Progenitor cell of endocrine pancreas (in vitro differentiated cells): ENCODE measurements around the gene EARS2. TPM values are rescaled to one million over a fixed set of nuclear protein-coding genes. Genes with fewer than 3 reads are reported as not detected.

Experiments
- DNase-seq: peaks from one replicate; pipeline ENCODE4 v3.0.0; 2021; ENCODE audit warnings: low spot score; ENCODE audit not compliant: unreplicated experiment
- H3K27ac Mint-ChIP-seq: 2 replicates; pipeline ENCODE4 v1.8.0; 2021; ENCODE audit warnings: mild to moderate bottlenecking, moderate library complexity, mixed read lengths
- H3K27me3 Mint-ChIP-seq: 2 replicates; pipeline ENCODE4 v1.8.0; 2021; ENCODE audit warnings: mixed read lengths
- H3K36me3 Mint-ChIP-seq: 2 replicates; pipeline ENCODE4 v1.8.0; 2022; ENCODE audit warnings: mixed read lengths; ENCODE audit not compliant: insufficient read depth
- H3K4me1 Mint-ChIP-seq: 2 replicates; pipeline ENCODE4 v1.8.0; 2021; ENCODE audit warnings: low read depth, mixed read lengths
- H3K4me3 Mint-ChIP-seq: 2 replicates; pipeline ENCODE4 v1.8.0; 2021; ENCODE audit warnings: low read depth, mild to moderate bottlenecking, moderate library complexity, mixed read lengths
- H3K9me3 Mint-ChIP-seq: 2 replicates; pipeline ENCODE4 v1.8.0; 2021; ENCODE audit warnings: low read depth, mixed read lengths
- total RNA-seq: library from RNA; stranded (reverse); gene quantifications from 2 replicates; pipeline ENCODE4 v1.2.1, GENCODE V29; 2021
- TF ChIP-seq, protein P1 (sequence below): fragments of 200-600 bp; sonication (generic); IDR thresholded peaks from one replicate; pipeline ENCODE4 v1.5.0; 2021; ENCODE audit warnings: antibody characterized with exemption, mild to moderate bottlenecking; ENCODE audit not compliant: unreplicated experiment

EARS2 gene
- total RNA-seq, 1 donor from 2014 or later, result 24.7 TPM

DNA sequence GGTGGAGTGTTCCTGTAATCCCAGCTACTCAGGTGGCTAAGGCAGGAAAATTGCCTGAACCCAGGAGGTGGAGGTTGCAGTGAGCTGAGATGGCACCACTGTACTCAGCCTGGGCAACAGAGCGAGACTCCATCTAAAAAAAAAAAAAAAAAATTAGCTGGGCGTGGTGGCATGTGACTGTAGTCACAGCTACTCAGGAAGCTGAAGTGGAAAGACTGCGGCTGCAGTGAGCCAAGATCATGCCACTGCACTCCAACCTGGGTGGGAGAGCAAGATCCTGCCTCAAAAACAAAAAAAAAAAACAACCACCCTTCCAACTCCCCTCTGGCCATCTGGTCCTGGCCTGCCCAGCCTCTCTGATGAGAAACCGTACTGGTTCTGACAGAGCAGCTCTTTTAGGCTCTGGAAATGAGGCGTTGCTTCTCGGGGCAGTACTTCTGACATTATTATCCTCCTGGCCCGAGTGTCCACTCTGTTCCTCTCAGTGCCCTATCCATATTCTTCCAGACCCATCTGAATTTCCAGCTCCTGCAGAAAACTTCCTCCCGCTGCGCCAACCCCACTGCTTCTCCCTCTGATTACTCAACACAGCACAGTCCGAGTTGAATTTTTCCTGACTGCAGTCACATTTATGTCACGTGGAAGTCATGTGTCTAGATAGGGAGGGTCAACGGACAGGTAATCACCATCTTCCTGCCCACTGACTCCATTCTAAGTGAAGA, 60.2 kb downstream of the EARS2 start:
- DNase-seq, result no peak
- peak overlapping the region; percentile 36 for H3K27ac Mint-ChIP-seq
- H3K27me3 Mint-ChIP-seq, result no peaks in the 10 kb centered on the region
- TF ChIP-seq, protein P1, sequence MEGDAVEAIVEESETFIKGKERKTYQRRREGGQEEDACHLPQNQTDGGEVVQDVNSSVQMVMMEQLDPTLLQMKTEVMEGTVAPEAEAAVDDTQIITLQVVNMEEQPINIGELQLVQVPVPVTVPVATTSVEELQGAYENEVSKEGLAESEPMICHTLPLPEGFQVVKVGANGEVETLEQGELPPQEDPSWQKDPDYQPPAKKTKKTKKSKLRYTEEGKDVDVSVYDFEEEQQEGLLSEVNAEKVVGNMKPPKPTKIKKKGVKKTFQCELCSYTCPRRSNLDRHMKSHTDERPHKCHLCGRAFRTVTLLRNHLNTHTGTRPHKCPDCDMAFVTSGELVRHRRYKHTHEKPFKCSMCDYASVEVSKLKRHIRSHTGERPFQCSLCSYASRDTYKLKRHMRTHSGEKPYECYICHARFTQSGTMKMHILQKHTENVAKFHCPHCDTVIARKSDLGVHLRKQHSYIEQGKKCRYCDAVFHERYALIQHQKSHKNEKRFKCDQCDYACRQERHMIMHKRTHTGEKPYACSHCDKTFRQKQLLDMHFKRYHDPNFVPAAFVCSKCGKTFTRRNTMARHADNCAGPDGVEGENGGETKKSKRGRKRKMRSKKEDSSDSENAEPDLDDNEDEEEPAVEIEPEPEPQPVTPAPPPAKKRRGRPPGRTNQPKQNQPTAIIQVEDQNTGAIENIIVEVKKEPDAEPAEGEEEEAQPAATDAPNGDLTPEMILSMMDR, result no peak
- H3K4me1 Mint-ChIP-seq, result peaks cover 8% of the 10 kb centered on the region
- peaks cover 12% of the 10 kb centered on the region for H3K36me3 Mint-ChIP-seq
- H3K9me3 Mint-ChIP-seq, result no peaks in the 10 kb centered on the region
- H3K4me3 Mint-ChIP-seq, result no peak overlapping the region

DNA sequence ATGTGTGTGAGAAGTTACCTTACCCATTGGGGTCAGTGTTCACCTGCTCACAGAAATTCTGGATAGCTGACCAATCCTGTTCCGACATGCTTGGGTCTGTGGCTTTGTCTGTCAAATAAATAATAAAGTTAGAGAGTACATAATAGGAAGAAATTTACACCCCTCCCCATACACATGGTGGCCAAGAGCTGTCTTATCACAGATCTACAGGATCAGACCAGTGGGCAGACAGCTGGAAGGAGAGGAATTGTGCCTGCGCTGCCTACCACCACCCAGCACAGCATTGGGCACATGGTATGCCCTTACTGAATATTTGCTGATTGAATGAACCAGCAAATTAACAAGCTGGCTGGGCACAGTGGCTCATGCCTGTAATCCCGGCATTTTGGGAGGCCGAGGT, 61.5 kb downstream of the EARS2 start:
- Mint-ChIP-seq H3K4me1 (peaks cover 8% of the 10 kb centered on the region), H3K4me3 (no peak overlapping the region), H3K27me3 (no peaks in the 10 kb centered on the region), H3K27ac (peak overlapping the region; percentile 45), H3K9me3 (no peaks in the 10 kb centered on the region), H3K36me3 (peaks cover 16% of the 10 kb centered on the region)
- TF ChIP-seq, protein P1, result no peak
- DNase-seq, result no peak

DNA sequence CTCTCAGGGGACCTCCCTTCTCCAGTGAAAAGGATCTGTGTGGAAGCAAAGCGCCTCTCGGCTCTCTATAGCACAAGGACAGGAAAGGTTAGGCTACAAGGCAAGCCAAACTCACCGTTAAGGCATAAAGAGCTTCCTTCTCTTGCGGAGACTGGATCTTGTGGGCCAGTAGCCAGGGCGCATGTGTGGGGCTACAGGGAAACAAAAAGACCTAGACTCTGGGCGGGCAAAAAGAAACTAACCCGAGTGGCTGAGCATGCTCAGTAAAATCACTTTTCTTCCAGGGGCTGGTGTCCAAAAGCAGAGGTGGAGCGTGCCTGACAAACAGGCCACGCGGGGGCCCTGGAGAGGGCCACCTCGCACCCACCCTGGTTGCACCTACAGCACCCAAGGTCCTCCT, 63.0 kb downstream of the EARS2 start:
- TF ChIP-seq, protein P1, result no peak
- no peaks in the 10 kb centered on the region for H3K27me3 Mint-ChIP-seq
- no peak for DNase-seq
- no peaks in the 10 kb centered on the region for H3K9me3 Mint-ChIP-seq
- H3K36me3 Mint-ChIP-seq, result peaks cover 18% of the 10 kb centered on the region
- peaks cover 8% of the 10 kb centered on the region for H3K4me1 Mint-ChIP-seq
- H3K4me3 Mint-ChIP-seq, result no peak overlapping the region
- no peak overlapping the region for H3K27ac Mint-ChIP-seq

DNA sequence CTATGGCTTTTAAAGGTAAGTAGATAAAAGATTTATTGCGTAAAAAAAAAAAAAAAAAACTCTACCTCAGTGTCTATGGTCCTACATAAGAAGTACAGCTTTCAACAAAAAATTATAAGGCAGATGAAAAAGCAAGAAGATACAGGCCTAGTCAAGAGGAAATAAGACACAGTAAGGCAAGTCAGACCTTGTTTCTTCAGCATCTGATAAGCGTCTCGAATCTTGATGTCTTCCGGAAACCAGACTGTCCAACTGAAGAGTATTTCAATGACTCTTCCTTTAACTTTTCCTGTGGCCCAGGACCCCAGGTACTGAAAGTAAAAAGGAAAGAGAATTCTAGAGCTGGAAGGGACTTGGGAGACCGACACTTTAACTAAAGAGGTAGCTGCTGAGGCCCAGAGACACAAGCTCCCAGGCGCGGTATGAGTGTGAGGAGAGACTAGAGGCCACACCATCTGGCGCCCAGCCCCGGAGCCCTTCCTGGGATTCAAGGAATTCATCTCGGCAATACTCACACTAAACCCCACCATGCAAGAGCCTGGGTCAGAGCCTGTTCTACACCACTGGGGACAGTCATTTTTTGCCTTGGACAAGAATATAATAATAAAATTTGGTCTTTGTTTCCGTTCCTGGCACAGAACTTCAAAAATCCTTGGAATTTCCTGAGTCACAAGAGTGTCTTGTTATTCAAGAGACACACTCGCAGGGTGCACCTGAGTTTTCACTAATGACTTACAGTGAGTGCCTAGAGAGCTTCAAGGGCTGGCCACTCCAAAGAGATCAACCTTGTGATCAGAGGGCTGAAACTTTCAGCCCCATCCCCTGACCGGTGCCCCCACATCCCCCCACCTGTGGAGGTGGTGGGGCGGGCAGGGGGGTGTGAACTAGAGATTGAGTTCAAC, 65.4 kb downstream of the EARS2 start:
- H3K9me3 Mint-ChIP-seq, result no peaks in the 10 kb centered on the region
- no peaks in the 10 kb centered on the region for H3K27me3 Mint-ChIP-seq
- no peak overlapping the region for H3K27ac Mint-ChIP-seq
- DNase-seq, result no peak
- H3K4me3 Mint-ChIP-seq, result no peak overlapping the region
- no peaks in the 10 kb centered on the region for H3K4me1 Mint-ChIP-seq
- TF ChIP-seq, protein P1, result no peak
- peaks cover 16% of the 10 kb centered on the region for H3K36me3 Mint-ChIP-seq

DNA sequence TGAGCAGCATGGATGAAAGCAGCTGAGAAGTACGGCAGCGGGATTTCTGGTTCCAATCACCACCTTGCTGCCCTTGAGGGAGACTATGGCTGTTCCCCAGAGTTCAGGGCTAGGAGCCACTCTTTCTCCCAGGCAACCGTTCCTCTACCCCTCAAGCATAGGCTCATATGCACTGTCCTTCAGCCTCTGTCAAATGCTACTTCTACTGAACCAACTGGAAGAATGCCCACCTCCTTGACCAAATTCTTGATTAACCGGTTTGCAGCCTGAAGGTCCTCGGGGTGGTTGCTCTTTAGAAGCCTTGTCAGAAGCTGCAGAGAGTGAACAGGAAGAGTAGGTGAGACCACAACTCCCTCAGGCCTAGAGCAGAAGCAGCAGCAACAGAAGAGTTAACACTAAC, 70.7 kb downstream of the EARS2 start:
- peaks cover 21% of the 10 kb centered on the region for H3K36me3 Mint-ChIP-seq
- H3K27ac Mint-ChIP-seq, result no peak overlapping the region

More for the DNA sequence above, 70.7 kb downstream of the EARS2 start:
- no peak for DNase-seq
- Mint-ChIP-seq H3K4me3 (no peak overlapping the region), H3K4me1 (no peaks in the 10 kb centered on the region), H3K9me3 (no peaks in the 10 kb centered on the region), H3K27me3 (no peaks in the 10 kb centered on the region)
- TF ChIP-seq, protein P1, result no peak
